Measurements from ENCODE around the gene GMPPA. TPM values are rescaled to one million over a fixed set of nuclear protein-coding genes. Genes with fewer than 3 reads are reported as not detected.

GMPPA gene
- total RNA-seq, 2 donors from 2014 or later: 36.9 to 38.2 TPM

DNA sequence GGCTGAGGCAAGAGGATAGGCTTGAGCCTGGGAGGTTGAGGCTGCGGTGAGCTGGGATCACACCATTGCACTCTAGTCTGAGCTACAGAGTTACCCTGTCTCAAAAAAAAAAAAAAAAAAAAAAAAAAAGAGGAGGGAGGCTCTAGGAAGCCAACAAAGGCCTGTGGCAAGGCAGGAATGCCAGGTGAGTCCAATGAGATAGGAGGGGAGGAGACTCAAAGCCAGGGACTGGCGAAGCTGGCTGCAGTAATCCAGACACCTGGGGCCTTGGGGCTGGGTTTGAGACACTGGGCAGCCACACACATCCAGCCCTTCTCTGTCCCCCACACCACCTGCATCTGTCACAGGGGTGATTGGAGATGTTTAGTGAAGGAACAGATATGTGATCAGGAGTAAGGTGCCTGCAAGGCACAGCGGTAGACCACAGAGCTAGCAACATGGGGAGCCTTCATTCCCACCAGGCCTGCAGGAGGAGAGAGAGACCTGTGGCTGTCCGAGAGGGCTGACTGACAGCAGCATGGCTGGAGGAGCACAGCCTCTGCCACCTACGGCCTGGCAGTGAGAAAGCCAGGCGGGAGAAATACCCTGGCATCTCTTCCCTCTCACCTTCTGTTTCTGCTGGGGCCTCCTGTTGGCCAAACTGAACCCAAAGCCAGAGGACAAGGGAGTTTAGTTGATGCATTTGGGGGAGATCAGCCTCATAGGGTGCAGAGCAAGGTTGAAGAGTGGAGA is 35.4 kb downstream of the GMPPA start:
- H3K4me3 ChIP-seq (ENCODE audit: low read length): no peak overlapping the region
- no peak overlapping the region for H3K4me3 Mint-ChIP-seq
- H3K9me3 Mint-ChIP-seq: no peaks in the 10 kb centered on the region
- H3K9ac ChIP-seq (ENCODE audit: extremely low read depth, low read length, poor library complexity, severe bottlenecking): no peak overlapping the region
- H3K27ac ChIP-seq (ENCODE audit: low read depth, low read length): no peak overlapping the region
- no peak for TF ChIP-seq CTCF (conservative IDR thresholded peaks at IDR 0.05)
- H3K4me1 ChIP-seq (ENCODE audit: control insufficient read depth, insufficient read depth, low read length): peaks cover 14% of the 10 kb centered on the region
- peaks cover 40% of the 10 kb centered on the region for H3K27me3 Mint-ChIP-seq (ENCODE audit: insufficient read depth)
- H3K36me3 ChIP-seq (ENCODE audit: control insufficient read depth, insufficient read depth, low read length): no peaks in the 10 kb centered on the region
- 84 to 100% methylated on average over 1 to 6 of the region's 6 CpGs for WGBS, 2 experiments (ENCODE audit: insufficient coverage in 1 of 2, insufficient read length in 1 of 2)
- DNase-seq: no peak
- peaks cover 12% of the 10 kb centered on the region for H3K4me1 Mint-ChIP-seq
- peaks cover 28% of the 10 kb centered on the region for H3K27me3 ChIP-seq (ENCODE audit: control insufficient read depth, insufficient read depth, low read length, poor library complexity, severe bottlenecking)
- no peak overlapping the region for H3K27ac Mint-ChIP-seq
- no peaks in the 10 kb centered on the region for H3K9me3 ChIP-seq (ENCODE audit: control insufficient read depth, low read length)
- H3K36me3 Mint-ChIP-seq (ENCODE audit: low read depth): no peaks in the 10 kb centered on the region

DNA sequence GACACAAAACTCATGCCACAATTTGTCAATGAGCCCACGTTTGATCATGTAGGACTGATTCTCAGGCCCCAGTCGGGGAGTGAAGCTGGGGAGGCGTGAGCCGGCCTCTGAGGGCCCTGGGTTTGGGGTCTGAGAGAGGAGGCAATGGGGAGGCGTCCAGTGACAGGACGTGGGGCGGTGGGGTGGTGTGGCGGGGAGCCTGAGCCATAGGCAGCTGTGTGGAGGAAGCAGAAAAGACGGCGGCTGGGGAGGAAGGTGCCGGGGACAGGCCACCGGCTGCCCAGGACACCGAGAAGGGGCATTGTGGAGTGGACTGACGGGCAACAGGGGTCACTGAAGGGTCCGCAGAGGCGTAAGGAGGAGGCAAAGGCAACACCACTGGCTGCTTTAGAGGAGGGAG is 37.7 kb downstream of the GMPPA start:
- no peak overlapping the region for H3K4me3 Mint-ChIP-seq
- 92 to 95% methylated on average over 6 to 16 of the region's 16 CpGs for WGBS, 2 experiments (ENCODE audit: insufficient coverage in 1 of 2, insufficient read length in 1 of 2)
- TF ChIP-seq CTCF (conservative IDR thresholded peaks at IDR 0.05): no peak

DNA sequence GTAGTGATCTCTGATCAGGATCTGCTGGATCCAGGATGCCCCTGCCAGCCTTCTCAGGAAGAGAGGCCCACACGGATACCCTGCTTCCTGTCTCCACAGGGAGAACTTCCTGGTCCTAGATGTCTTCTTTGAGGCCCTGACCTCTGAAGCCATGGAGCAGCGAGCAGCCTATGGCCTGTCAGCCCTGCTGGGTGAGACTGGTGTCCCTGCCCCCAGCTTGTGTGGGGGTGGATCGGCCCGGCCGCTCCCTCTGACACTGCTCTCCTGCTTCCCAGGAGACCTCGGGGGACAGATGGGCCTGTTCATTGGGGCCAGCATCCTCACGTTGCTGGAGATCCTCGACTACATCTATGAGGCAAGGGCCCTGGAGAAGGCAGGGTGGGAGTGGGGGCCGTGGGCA is 38.3 kb downstream of the GMPPA start:
- no peak overlapping the region for H3K27ac ChIP-seq (ENCODE audit: low read depth, low read length)
- H3K9ac ChIP-seq (ENCODE audit: extremely low read depth, low read length, poor library complexity, severe bottlenecking): no peak overlapping the region
- Mint-ChIP-seq H3K27ac (peak overlapping the region; percentile 48), H3K27me3 (ENCODE audit: insufficient read depth) (peaks cover 15% of the 10 kb centered on the region), H3K9me3 (no peaks in the 10 kb centered on the region), H3K4me3 (no peak overlapping the region), H3K4me1 (peaks cover 12% of the 10 kb centered on the region), H3K36me3 (ENCODE audit: low read depth) (peaks cover 20% of the 10 kb centered on the region)
- H3K36me3 ChIP-seq (ENCODE audit: control insufficient read depth, insufficient read depth, low read length): peaks cover 19% of the 10 kb centered on the region
- H3K9me3 ChIP-seq (ENCODE audit: control insufficient read depth, low read length): no peaks in the 10 kb centered on the region
- no peak for DNase-seq
- no peak overlapping the region for H3K4me3 ChIP-seq (ENCODE audit: low read length)
- H3K4me1 ChIP-seq (ENCODE audit: control insufficient read depth, insufficient read depth, low read length): peaks cover 8% of the 10 kb centered on the region
- 88 to 91% methylated on average over 6 to 9 of the region's 9 CpGs for WGBS, 2 experiments (ENCODE audit: insufficient coverage in 1 of 2, insufficient read length in 1 of 2)
- TF ChIP-seq CTCF (conservative IDR thresholded peaks at IDR 0.05): no peak
- peaks cover 2% of the 10 kb centered on the region for H3K27me3 ChIP-seq (ENCODE audit: control insufficient read depth, insufficient read depth, low read length, poor library complexity, severe bottlenecking)

More for the DNA sequence above, 37.7 kb downstream of the GMPPA start:
- Histone ChIP-seq H3K4me3 (ENCODE audit: low read length) (no peak overlapping the region), H3K27me3 (ENCODE audit: control insufficient read depth, insufficient read depth, low read length, poor library complexity, severe bottlenecking) (peaks cover 7% of the 10 kb centered on the region), H3K9ac (ENCODE audit: extremely low read depth, low read length, poor library complexity, severe bottlenecking) (no peak overlapping the region), H3K4me1 (ENCODE audit: control insufficient read depth, insufficient read depth, low read length) (peaks cover 8% of the 10 kb centered on the region), H3K9me3 (ENCODE audit: control insufficient read depth, low read length) (no peaks in the 10 kb centered on the region), H3K36me3 (ENCODE audit: control insufficient read depth, insufficient read depth, low read length) (peaks cover 18% of the 10 kb centered on the region), H3K27ac (ENCODE audit: low read depth, low read length) (no peak overlapping the region)
- Mint-ChIP-seq H3K27me3 (ENCODE audit: insufficient read depth) (peaks cover 18% of the 10 kb centered on the region), H3K9me3 (no peaks in the 10 kb centered on the region), H3K27ac (no peak overlapping the region), H3K4me1 (peaks cover 12% of the 10 kb centered on the region), H3K36me3 (ENCODE audit: low read depth) (peaks cover 20% of the 10 kb centered on the region)
- no peak for DNase-seq

Data from endodermal cell (in vitro differentiated cells).